HG02885 (cell line): ENCODE results near the gene ATP1B1.

Experiments
- ATAC-seq: cut with Tn5 transposase; IDR thresholded peaks from one replicate; pipeline ENCODE4 v1.9.1; 2021; ENCODE audit warnings: mild to moderate bottlenecking; ENCODE audit not compliant: unreplicated experiment, poor library complexity

The ATP1B1 gene

DNA sequence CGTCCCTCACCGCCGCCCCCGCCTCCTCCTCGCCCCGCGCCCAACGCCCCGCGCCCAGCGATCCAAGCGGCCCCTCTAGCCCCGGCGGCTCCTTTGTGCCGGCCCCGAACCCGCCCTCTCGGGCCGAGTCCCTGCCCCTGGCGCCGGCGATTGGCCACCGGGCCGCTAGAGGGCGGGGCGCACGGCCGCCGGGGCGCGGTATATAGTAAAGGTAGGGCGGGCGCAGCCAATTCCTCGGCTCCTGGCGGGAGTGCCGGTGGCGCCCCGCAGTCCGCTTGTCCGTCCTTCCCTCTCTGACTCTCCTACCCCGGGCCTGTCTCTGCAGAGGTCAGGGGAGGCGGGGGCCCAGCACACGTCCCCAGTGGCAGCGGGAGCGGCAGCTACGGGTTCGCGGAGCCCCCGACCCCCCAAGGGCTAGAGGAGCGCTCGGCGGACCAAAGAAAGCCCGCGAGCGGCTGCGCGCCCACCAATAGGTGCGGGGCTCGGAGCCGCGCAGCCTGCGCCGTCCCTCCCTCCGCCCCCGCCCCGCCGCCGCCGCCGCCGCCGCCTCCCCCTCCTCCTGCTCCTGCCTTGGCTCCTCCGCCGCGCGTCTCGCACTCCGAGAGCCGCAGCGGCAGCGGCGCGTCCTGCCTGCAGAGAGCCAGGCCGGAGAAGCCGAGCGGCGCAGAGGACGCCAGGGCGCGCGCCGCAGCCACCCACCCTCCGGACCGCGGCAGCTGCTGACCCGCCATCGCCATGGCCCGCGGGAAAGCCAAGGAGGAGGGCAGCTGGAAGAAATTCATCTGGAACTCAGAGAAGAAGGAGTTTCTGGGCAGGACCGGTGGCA lies at the start of gene ATP1B1:
TSS of gene ATP1B1 (plus strand) at position 596 of the 826 bp plus-strand sequence. CDS start at position 736, 140 bp downstream.
- ATAC-seq = peak; percentile 92

DNA sequence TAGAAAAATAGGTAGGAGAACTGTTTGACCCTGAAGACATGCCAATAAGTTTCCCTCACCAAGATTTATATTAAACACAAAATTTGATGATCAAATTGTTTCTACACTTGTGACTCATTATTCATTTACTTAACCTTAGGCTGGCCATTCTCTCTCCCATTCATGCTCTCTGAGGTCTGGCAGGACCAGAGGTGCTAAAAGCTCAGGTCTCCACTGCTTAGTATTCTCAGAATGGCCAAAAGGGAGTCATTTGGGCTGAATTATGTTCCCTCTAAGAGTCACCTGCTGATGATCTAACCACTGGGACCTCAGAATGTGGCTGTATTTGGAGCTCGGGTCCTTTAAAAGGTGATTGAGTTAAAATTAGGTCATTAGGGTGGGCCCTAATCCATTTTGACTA lies 47.1 kb upstream of the ATP1B1 start:
- ATAC-seq = no peak

DNA sequence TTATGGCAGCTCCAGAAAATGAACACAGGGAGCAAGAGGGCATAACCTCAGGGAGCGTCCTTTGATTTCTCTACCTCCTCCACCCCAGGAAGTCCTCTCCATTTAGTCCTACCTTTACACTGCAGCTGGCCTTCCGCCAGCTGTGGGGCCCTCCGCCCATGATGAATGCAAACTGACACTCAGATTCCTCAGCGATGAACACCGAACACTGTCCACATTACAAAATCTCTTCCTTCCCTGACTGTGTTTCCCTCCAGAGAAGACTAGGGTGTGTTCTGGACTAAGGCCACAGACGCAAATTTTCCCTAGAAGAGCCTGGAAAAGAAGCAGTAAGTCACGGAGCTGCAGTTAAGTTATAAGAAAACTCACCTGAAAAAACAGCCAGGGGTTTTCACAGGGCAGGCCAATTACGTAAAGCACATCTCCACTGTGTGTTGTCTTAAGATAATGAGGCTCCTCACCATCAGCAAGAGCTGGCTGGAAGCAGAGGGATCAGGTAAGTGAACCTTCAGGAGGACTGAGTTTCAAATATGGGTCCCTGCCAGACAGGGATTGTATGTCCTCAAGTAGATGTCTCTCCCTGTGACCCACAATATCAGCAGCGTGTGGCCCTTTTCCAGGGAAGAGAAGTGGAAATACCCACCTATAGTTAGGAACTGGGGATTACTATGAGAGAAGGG lies 46.3 kb upstream of the ATP1B1 start:
- ATAC-seq = no peak

DNA sequence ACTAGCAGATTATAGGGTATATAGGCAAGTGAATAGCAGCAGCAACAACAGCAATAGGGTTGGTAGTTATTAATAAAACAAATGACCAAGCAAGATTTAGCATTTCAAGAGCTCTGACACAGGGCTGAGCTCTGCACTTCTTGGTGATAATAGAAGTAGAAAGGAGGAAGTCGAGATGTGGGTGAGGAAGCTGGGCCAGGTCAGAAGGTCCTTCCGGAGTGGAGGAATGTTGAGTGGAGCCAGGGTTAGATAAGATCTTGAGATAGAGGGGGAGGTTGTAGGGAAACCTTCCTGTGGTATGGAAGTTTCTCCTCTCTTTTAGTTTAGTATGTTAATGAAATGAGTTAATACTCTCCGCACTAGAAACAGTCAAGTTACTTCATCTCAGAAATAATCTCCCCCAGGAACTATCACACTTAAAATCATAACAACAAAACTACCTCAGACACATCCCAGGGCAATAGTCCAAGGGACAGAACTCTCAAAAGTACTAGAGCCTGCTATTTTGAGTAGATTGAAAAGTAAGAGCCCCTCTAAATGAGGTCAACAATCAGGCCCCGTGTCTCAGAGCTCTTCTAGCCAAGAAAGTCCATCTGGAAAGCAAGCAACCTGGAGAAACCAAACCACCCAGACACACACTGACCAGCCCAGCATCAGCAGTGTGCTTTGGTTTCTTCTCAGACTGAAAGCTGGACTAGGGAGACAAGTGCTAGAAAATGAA lies 45.4 kb upstream of the ATP1B1 start:
- ATAC-seq = no peak

DNA sequence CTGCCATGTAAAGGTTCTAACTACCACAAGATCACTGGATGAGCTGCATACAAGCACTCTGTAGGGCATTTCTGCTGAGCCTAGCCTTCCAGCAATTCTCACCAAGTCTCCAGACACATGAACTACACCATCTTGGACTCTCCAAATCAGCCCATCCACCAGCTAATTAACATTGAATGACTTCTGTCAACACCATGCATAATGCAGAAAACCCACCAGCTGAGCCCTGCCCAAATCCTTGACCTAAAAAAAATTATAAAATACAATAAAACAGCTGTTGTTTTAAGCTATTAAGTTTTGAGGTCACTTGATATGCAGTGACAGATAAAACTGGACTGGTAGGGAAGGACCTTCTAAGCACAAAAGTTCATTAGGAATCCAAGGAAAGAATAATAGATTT lies 44.3 kb upstream of the ATP1B1 start:
- ATAC-seq = no peak

DNA sequence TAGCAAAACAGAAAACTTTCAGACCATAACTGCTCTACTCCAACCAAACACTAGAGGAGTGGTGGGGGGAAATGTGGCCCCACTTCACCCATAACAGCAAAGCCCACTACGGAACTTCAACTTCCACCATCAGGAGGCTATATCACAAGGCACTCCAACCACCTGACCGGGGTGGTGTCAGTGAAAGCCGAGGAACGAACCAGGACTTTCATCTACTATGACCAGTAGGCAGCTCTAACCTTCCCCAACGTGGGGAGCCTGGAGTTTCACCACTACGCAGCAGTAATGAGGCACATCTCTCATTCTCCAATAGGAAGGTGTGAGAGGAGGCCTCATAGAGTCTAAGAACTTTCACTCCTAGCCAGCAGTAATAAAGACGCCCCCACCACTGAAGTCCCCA lies 42.4 kb upstream of the ATP1B1 start:
- no peak for ATAC-seq

DNA sequence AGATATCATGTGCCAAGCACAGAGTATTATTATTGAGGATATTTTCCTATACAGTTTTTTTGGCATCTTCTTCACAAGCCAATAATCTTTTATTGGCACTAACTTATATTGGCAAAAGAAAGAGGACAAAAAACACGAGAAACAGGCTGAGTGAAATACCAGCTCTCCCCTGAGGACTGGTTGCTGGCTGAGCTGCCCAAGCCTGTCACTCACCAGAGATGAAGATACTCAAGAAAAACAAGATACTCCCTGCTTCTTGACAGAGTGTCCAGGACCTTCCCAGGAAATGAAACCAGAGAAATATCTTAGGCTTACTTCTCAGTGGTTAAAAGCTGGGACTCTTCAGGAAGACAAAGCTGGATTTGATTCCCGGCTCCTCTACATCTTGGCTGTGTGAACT lies 35.9 kb upstream of the ATP1B1 start:
- ATAC-seq = no peak

DNA sequence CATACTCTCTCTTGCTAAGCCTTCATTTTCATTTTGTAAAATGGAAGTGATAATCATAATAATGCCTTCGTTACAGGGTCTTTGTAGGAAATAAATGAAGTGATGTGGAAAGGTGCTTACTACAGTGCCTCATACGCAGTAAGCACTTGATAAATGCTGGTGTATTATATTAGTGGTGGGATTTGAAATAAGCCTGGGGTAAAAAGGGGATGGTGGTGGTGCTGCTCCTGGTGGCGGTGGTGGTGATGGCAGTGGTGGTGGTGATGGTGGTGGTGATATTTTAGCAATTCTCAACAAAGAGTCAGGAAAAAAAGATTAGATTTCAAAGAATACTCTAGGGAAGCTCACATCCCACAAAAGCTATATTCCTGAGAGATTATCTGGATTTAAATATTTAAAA lies 35.5 kb upstream of the ATP1B1 start:
- no peak for ATAC-seq

DNA sequence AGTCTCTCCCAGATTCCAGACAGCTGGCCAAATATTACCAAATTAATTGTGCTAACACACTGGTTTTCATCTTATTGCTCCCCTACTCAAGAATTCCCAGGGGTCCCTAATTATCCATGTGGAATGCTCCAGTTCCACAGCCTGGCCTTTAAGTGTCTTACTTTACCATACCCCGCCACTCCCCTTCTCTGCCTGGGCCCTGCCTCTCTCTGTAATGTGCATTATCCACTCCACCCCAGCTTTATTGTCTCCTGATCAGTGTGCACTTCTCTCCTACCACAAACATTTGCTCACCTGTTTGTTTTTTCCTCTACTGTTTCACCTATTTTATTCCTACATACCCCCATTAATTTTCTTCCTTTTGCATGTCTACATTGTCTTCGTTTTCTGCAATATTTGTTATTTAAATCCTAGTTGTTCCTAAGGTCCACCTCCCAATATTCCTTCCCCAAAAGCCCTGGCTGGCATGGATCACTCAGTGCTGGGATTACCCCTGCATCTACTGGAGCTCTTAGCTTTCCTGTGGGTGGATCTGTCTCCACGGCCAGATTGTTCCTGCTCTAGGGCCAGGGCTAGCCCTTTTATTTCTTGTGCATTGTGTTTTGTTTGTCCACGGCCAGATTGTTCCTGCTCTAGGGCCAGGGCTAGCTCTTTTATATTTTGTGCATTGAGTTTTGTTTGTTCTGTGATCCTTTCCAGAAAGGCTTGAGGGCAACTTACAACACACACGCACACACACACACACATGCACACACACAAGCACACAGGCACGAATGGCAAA lies 33.4 kb upstream of the ATP1B1 start:
- ATAC-seq = no peak

DNA sequence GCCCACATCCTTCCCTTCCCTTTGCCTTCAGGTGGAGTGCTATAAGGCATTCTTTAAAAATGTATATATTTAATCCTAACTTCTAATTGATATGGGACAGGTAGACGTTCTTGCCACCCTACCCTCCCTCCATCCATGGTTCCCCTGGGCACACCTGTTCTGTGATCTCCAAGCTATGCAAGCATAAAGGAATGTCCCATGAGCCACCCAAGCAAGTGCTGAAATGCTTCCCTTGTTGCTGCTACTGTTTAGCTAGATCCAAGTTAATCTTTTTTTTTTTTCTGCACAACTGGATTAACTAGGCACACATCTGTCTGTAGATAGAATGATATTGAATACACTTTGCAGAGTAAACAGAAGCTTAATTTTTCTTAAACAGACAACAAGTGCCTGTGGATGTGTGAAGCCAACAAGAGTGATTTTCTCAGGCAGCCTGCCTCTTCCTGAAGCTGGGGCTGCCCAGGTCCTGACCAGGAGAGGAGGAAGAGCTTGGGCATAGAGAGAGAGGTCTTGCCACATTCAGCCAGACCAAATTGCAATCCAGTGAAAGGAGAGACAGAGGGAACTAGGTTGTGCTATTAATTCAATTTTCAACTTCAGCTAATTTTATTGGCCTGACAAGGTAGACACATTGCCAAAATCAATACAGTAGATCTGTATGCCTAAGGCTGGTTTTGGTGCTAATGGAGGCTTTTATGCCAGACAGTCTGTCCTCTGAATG lies 28.2 kb upstream of the ATP1B1 start:
- ATAC-seq = no peak

DNA sequence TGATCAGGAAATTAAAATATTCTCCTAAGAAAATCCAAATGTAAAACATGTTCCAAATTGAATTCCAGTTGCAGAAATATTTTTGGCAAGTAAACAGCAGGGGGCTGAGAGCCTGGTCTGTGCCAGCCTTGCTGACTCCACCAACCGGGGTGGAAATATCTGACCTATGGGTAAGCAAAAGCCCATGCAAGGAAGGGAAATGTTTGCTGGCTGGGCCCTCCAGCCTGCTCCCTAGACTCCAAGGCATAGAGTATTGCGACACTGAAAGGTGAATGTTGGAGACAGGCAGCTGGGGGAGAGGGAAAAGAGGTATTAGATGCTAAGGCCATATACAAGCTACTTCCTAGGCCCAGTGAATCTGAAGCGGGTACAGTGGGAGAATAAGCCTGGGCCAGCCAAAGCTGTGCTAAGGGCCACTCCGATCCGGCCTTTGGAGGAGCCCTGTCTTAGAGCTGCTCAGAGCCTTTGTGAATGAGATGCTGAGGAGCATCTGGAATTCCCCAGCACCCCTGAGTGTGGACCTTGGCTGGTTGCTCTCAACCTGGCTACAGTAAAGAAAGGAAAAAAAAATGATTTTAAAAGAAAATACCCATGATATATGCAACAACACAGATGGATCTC lies 24.9 kb upstream of the ATP1B1 start:
- ATAC-seq = no peak

DNA sequence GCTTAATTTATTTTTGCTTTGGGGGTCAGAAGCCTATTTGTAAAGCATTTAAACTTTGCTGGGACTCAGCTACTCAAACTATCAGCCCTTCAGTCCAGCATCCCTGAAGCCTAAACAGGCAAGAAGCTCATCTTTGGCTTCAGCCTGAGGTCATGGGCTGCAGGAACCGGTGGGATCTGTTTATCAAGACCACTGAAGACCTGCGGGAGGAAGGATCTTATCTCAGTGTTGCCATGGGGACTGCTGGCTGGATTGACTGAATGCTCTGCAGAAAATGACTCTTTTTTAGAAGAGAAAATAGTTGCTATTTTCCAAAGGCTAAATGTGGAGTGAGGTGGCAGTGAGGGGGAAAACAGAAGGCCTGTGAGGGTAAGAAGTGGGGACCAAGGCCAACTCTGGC lies 20.6 kb upstream of the ATP1B1 start:
- no peak for ATAC-seq

DNA sequence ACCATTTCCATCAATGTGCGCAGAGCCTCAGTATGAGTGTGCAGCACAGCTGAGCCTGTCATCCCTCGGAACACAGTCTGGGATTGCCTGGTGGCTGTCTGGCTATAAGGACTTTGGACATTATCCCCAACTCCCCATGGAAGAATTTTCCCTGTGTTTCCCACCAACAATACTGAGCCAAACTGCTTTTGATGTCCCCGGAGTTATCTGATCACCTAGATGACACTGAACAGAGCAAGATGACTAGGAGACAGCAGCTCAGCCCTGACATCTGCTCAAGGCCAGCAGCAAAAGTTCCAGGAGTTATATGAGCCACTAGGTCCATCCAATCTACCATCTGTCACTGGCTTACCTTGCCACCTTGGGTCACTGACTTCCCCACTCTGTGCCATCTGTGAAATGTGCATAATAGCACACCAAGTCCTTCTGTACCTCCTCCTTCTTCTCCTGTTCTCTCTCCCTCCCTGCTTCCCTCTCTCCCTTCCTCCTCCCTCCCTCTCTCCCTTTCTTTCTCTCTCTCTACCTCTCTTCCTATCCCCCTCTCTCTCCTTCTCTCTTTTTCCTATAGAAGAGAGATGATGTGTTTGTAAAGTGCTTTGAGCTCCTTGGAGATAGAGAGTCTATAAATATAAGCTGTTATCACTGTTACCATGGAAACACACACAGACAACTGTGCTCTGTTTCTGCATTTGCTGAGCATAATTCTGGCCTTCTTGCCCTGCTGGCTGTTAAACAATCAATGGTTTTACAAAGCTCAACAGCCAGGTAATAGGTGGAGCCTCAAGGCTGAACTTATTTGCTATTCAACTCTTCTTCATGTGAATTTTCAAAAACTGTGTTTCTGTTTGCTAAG lies 19.7 kb upstream of the ATP1B1 start:
- ATAC-seq = no peak

DNA sequence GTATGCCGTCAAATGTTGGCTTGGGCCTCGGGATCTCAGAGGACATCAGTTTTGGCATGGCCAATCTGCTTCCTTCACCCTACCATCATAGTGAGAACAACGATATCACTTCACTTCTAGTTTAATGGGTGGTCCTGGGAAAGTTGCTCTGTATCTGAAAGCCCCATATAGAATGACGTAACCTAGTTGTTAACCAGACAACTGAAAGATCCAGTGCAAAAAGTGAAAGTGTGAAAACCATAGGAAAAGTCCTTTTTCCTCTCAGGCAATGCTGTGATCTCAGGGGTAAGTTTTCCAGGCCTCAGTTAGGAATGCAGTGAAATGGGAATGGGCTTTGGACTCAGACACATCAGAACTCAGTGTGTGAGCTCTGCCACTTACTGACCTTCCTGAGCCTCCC lies 18.6 kb upstream of the ATP1B1 start:
- no peak for ATAC-seq

DNA sequence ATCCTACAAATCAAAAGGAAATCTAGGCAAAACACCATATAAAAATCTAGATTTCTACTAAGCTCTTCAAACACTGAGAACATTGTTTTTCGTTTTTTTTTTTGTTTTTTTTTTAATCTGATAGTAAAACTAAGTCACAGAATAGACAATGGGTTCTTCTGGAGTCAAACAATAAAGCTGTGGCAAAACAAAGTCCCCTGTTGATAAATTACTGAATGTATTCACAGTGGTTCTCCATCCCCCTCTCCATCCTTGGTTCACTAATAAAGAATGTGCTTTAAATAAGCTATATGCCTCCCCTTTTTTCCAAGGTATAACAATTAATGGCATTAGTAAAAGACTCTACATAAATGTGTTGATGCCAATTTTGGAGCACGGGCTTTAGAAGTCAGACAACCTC lies 16.7 kb upstream of the ATP1B1 start:
- ATAC-seq = no peak

DNA sequence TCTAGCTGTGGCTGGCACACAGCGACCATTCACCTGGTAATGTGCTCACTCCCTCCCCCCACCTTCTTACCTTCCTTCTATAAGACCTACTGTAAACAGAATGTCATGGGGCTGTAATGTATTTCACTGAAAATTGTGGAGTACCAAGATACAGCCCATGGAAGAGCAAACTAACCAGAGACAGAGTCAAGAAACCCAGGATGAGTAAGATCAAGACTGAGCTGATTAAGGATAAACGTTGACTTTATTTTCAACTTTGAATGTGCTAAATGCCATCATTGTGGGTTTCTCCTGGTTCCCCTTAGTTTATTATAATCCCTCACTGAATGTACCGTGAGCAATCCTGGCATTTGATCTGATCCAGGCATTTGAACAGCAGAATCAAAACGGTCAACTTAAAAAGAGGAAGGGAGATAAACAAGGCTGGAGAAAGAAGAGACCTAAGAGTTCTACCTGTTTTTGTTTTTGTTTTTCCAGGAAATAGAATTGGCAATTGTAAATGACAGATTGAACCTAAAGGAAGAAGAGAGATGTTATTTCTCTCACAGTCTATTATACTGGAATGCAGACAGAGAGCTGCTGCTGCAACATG lies 16.1 kb upstream of the ATP1B1 start:
- peak; percentile 3 for ATAC-seq

DNA sequence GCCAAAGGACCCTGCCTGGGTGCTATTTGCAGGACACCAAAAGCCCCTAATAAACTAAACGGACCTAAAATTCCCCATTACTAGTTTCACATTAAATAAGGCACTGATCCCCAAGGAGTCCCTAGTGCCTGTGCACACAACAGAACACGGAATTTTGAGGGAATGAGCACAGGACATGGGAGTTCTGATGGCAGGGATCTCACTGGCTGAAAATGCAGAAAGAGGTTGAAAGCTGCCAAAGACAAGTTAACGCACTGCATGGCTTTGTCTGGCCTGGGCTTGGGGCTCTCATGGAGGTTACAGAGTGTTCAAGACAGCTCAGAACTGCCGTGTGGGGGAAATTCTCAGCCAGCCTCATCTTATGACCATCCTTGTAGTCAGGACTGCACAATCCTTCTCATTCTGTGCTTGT lies 15.6 kb upstream of the ATP1B1 start:
- peak; percentile 54 for ATAC-seq

DNA sequence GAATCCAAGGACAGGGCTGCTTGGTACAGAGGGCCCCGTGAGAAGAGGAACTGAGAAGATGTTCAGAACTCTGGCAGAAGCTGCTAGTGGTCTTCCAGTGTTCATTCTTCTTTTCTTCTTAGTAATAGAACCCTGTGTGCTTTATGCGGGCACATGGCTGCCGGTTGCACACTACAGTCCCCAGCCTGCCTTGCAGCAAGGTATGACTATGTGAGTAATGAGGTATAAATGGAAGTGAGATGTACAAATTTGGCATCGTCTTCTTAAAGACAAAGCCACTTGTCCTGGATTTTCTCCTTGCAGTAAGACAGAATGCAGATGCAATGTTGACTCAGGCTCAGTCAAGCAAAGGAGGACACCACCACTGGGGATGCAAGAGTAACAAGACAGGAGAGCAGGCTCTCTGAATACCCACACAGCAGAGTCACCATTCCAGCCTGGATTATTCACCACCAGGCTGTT lies 15.0 kb upstream of the ATP1B1 start:
- peak; percentile 87 for ATAC-seq
